GM23338 (cell line): Measurements from ENCODE around the gene C2orf68. TPM values are rescaled to one million over a fixed set of nuclear protein-coding genes. Genes with fewer than 3 reads are reported as not detected.

ENCODE experiments used
- CREB1 ChIP-seq: fragments of 250-450 bp; sonication (Bioruptor Pico); IDR thresholded peaks from 2 replicates; pipeline ENCODE4 v1.5.0; 2020; ENCODE audit warnings: low read depth, mild to moderate bottlenecking, moderate library complexity
- CTCF ChIP-seq, 2 experiments: fragments of 200-600 bp in 1 of 2; sonication (generic) in 1 of 2; conservative IDR thresholded peaks; 2 replicates each; pipeline versions ENCODE4 v1.5.1 to v1.6.1; 2016 to 2017; ENCODE audit warnings: antibody characterized with exemption in 2 of 2, low read depth in 2 of 2, mild to moderate bottlenecking in 2 of 2, moderate library complexity in 1 of 2
- ETS1 ChIP-seq: IDR thresholded peaks from 2 replicates; pipeline ENCODE4 v1.6.1; 2016; ENCODE audit warnings: antibody characterized with exemption
- EZH2 ChIP-seq: fragments of 200-600 bp; sonication (generic); IDR thresholded peaks from one replicate; pipeline ENCODE4 v1.8.0; 2017; ENCODE audit warnings: antibody characterized with exemption, mild to moderate bottlenecking, low read depth; ENCODE audit not compliant: unreplicated experiment
- EZH2phosphoT487 ChIP-seq: fragments of 200-600 bp; sonication (generic); IDR thresholded peaks from one replicate; pipeline ENCODE4 v1.8.1; 2018; ENCODE audit warnings: antibody characterized with exemption; ENCODE audit not compliant: unreplicated experiment
- JUNB ChIP-seq: IDR thresholded peaks from one replicate; pipeline ENCODE4 v1.6.1; 2016; ENCODE audit warnings: antibody characterized with exemption; ENCODE audit not compliant: unreplicated experiment
- POLR2AphosphoS5 ChIP-seq: IDR thresholded peaks from 2 replicates; pipeline ENCODE4 v1.6.1; 2016; ENCODE audit warnings: antibody characterized with exemption, low read depth
- STAT1 ChIP-seq: IDR thresholded peaks from one replicate; pipeline ENCODE4 v1.6.1; 2016; ENCODE audit warnings: antibody characterized with exemption; ENCODE audit not compliant: unreplicated experiment
- ZNF331 ChIP-seq: fragments of 250-450 bp; sonication (Bioruptor Pico); IDR thresholded peaks from 2 replicates; pipeline ENCODE4 v1.5.0; 2020; ENCODE audit warnings: low read depth, mild to moderate bottlenecking, moderate library complexity
- ZNF462 ChIP-seq: fragments of 250-450 bp; sonication (Bioruptor Pico); IDR thresholded peaks from 2 replicates; pipeline ENCODE4 v1.5.0; 2020; ENCODE audit warnings: mild to moderate bottlenecking, moderate library complexity
- polyA plus RNA-seq: library from polyadenylated mRNA; unstranded; fragments of >200 nt; fragmentation: Nextera tagmentation; extraction: Ambion mirVana; gene quantifications from 2 replicates; pipeline ENCODE4 v1.2.1, GENCODE V29; 2016
- total RNA-seq: library from RNA; depleted of rRNA; stranded (reverse); fragments of >200 nt; shearing (Covaris generic); gene quantifications from 2 replicates; pipeline ENCODE4 v1.2.3, GENCODE V29; 2014

Gene C2orf68
- total and polyA plus RNA-seq, 2 experiments from 2014 or later: 26.8 to 76.4 TPM

- TF ChIP-seq ZNF462 (CRISPR knock-in tag): no peak
- no peak for TF ChIP-seq EZH2phosphoT487
- no peak for TF ChIP-seq ZNF331 (CRISPR knock-in tag)
- no peak for TF ChIP-seq CREB1 (CRISPR knock-in tag)
- no peak for TF ChIP-seq POLR2AphosphoS5
- TF ChIP-seq JUNB: no peak
- no peak for TF ChIP-seq CTCF (conservative IDR thresholded peaks at IDR 0.05; ENCODE audit: low read depth in 2 of 2)
- no peak for TF ChIP-seq STAT1
- TF ChIP-seq ETS1: no peak
- TF ChIP-seq EZH2: no peak
These were observed 28.1 kb downstream of the C2orf68 start (continued) for GRCh38 chr2:85583667-85584353.
